Thymus (tissue), 11 donors: ENCODE results near the gene DMBX1. TPM values are rescaled to one million over a fixed set of nuclear protein-coding genes. Genes with fewer than 3 reads are reported as not detected.

ENCODE experiments used
- DNase-seq, 9 donors: peaks; one replicate each; pipeline ENCODE4 v3.0.0-alpha.2; 2013; ENCODE audit warnings: low spot score in 9 of 9, low read depth in 6 of 9, missing footprints in 1 of 9
- H3K27ac ChIP-seq, 2 donors: one replicate each; pipeline ENCODE4 v1.5.1; 2013; ENCODE audit warnings: control low read depth in 1 of 2, low read depth in 1 of 2, low read length in 1 of 2, mild to moderate bottlenecking in 1 of 2, moderate library complexity in 1 of 2
- H3K27me3 ChIP-seq, 2 donors: one replicate each; pipeline ENCODE4 v1.5.1; 2013; ENCODE audit warnings: low read length in 1 of 2; ENCODE audit not compliant: control insufficient read depth in 2 of 2, insufficient read depth in 1 of 2
- H3K36me3 ChIP-seq, 2 donors: one replicate each; pipeline ENCODE4 v1.5.1; 2013; ENCODE audit warnings: low read length in 1 of 2, mild to moderate bottlenecking in 1 of 2, moderate library complexity in 1 of 2; ENCODE audit not compliant: control insufficient read depth in 2 of 2, insufficient read depth in 2 of 2
- H3K4me1 ChIP-seq, 2 donors: one replicate each; pipeline ENCODE4 v1.5.1; 2013; ENCODE audit warnings: low read length in 2 of 2; ENCODE audit not compliant: control insufficient read depth in 2 of 2, insufficient read depth in 2 of 2
- H3K4me3 ChIP-seq, 2 donors: one replicate each; pipeline ENCODE4 v1.5.1; 2013; ENCODE audit warnings: low read length in 2 of 2, control low read depth in 1 of 2, mild to moderate bottlenecking in 1 of 2
- H3K9me3 ChIP-seq, 2 donors: one replicate each; pipeline ENCODE4 v1.5.1; 2013; ENCODE audit warnings: low read length in 1 of 2, mild to moderate bottlenecking in 1 of 2; ENCODE audit not compliant: control insufficient read depth in 2 of 2, insufficient read depth in 1 of 2
- WGBS: extraction: QIAGEN DNeasy Blood & Tissue Kit; methylation state at CpG from one replicate; pipeline ENCODE4 v1.1.7; 2013; 5-methylcytosine and 5-hydroxymethylcytosine counted together
- polyA plus RNA-seq: library from polyadenylated mRNA; stranded (reverse); fragments of 200-250 nt; gene quantifications from one replicate; pipeline ENCODE4 v1.2.3, GENCODE V29; 2013
- total RNA-seq: library from RNA; stranded (reverse); fragments of 120-200 nt; gene quantifications from one replicate; pipeline ENCODE4 v1.2.4, GENCODE V29; 2013
- donor health status: healthy.

Gene DMBX1
- total and polyA plus RNA-seq, 2 donors: 0.05 to 0.21 TPM

GRCh38 chr1:46466477-46467182 is 23.0 kb upstream of the DMBX1 start:
- no peak for DNase-seq
- no peaks in the 10 kb centered on the region for H3K36me3 ChIP-seq
- 4% methylated on average over 84 of the region's 84 CpGs for WGBS
- H3K27me3 ChIP-seq: peaks cover 36 to 89% of the 10 kb centered on the region in 2 donors
- peaks cover 0 to 8% of the 10 kb centered on the region in 2 donors for H3K4me1 ChIP-seq
- peak overlapping the region; percentile 24 to 57 for H3K4me3 ChIP-seq
- H3K9me3 ChIP-seq: no peaks in the 10 kb centered on the region
- H3K27ac ChIP-seq: no peak overlapping the region

GRCh38 chr1:46467183-46467504 is 22.5 kb upstream of the DMBX1 start:
- H3K27me3 ChIP-seq: peaks cover 36 to 85% of the 10 kb centered on the region in 2 donors
- no peak overlapping the region for H3K4me3 ChIP-seq
- H3K36me3 ChIP-seq: no peaks in the 10 kb centered on the region
- H3K27ac ChIP-seq: no peak overlapping the region
- DNase-seq: no peak
- H3K9me3 ChIP-seq: no peaks in the 10 kb centered on the region
- peaks cover 0 to 8% of the 10 kb centered on the region in 2 donors for H3K4me1 ChIP-seq
- WGBS: 53% methylated on average over 8 of the region's 8 CpGs

DNA sequence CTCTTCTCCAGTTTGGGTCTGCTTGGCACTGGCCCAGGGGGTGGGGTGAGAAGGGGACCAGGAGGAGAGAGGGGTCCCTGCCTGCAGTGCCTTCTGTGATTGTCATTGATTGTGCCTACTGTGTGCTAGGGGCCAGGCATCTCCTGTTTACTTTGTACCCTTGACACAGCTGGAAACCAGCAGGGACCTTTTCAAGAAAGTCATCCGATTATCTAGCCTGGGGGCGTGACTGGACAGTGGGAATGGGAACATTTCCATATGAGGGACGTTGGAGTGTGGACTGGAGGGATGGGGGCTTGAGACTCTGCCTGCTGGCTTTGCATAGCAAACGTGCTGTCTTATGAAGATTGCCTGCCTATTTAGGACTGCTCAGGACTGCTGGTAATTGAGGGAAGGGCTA is 19.8 kb upstream of the DMBX1 start:
- Histone ChIP-seq H3K36me3 (no peaks in the 10 kb centered on the region), H3K27ac (no peak overlapping the region), H3K27me3 (peaks cover 32 to 91% of the 10 kb centered on the region in 2 donors), H3K4me3 (no peak overlapping the region), H3K4me1 (peaks cover 0 to 8% of the 10 kb centered on the region in 2 donors), H3K9me3 (no peaks in the 10 kb centered on the region)
- WGBS: 67% methylated on average over 4 of the region's 4 CpGs
- no peak for DNase-seq

- H3K4me1 ChIP-seq: peaks cover 0 to 2% of the 10 kb centered on the region in 2 donors
- no peaks in the 10 kb centered on the region for H3K9me3 ChIP-seq
- H3K4me3 ChIP-seq: no peak overlapping the region
- no peak for DNase-seq
- no peaks in the 10 kb centered on the region for H3K36me3 ChIP-seq
- H3K27me3 ChIP-seq: peaks cover 14 to 91% of the 10 kb centered on the region in 2 donors
- H3K27ac ChIP-seq: no peak overlapping the region
- 82% methylated on average over 7 of the region's 7 CpGs for WGBS
Measured at GRCh38 chr1:46471848-46472492, 17.7 kb upstream of the DMBX1 start.

DNA sequence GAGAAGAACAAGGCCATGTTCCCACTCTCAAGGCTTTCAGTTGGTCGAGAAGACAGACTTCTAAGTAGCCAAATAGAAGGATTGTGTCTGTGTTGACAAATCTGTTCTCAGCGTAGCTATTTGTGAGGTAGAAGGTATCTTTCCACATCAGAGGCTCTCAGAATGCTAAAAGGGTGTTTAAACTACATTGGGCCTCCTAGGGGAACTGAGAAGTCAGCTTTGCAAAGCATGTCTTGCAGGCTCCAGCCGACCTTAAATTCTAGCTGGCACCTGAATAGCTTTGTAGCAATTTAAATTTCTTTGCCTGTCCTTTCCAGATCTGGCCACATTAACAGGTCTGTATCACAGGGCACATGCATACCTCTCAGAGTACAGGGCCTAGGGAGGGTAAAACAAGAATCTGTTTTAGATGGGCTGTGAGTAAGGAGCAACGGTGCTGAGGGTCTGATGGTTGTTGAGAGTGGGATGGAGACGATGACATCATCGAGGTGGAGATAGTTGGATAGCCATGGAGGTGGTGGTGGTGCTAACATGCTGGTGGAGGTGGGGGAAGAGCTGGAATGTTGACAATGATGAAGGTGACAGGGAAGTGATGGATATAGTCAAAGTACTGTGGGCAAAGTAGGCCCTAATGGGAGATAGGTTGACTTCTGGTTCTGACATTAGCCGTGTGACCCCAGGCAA is 17.0 kb upstream of the DMBX1 start:
- Histone ChIP-seq H3K27me3 (peaks cover 7 to 90% of the 10 kb centered on the region in 2 donors), H3K4me3 (no peak overlapping the region), H3K36me3 (no peaks in the 10 kb centered on the region), H3K4me1 (no peaks in the 10 kb centered on the region), H3K9me3 (no peaks in the 10 kb centered on the region), H3K27ac (no peak overlapping the region)
- 84% methylated on average over 7 of the region's 7 CpGs for WGBS
- DNase-seq: no peak

DNA sequence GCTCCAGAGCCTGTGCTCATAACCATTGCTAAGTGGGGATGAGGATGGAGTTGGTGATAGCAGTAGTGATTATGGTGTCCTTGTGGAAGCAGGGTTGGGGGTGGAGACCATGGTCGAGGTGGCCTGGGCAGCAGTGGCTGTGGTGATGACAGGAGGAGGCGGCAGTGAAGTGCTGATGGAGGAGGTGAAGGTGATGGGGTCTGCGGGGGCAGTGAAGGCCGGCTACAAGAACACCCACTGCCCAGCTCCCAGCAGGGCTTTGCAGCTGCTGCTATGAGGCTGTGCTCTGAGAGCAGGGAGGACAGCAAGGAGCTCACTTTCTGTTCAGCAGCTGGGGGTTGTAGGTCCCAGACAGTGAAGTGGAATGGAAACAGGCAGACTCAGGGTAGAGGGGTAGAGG is 15.6 kb upstream of the DMBX1 start:
- Histone ChIP-seq H3K27me3 (peaks cover 4 to 89% of the 10 kb centered on the region in 2 donors), H3K27ac (no peak overlapping the region), H3K4me1 (no peaks in the 10 kb centered on the region), H3K4me3 (no peak overlapping the region), H3K36me3 (no peaks in the 10 kb centered on the region), H3K9me3 (no peaks in the 10 kb centered on the region)
- WGBS: 55% methylated on average over 4 of the region's 4 CpGs
- DNase-seq: no peak

DNA sequence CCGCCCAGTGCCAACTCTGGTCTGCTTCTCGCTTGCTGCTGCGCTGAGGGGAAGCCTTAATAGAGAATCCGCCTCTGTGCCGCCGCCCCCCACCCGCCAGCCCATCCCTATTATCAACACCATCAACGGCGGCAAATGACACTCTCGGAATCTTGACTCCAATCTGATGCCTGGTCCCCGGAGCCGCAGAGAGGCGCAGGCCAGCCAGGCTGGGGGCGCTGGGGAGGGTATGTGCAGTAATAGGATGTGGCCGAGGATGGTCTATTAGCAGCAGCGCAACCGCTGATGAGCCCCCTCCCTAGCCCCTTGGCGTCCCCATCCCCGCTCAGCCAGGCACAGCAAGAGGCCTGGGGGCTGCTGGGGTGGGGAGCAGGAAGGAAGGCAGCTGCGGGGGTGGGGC is 15.1 kb upstream of the DMBX1 start:
- Histone ChIP-seq H3K9me3 (no peaks in the 10 kb centered on the region), H3K27me3 (peaks cover 2 to 89% of the 10 kb centered on the region in 2 donors), H3K4me1 (no peaks in the 10 kb centered on the region), H3K27ac (no peak overlapping the region), H3K36me3 (no peaks in the 10 kb centered on the region), H3K4me3 (no peak overlapping the region)
- 52% methylated on average over 20 of the region's 20 CpGs for WGBS
- DNase-seq: no peak

GRCh38 chr1:46476673-46477072 is 13.0 kb upstream of the DMBX1 start:
- DNase-seq: no peak
- Histone ChIP-seq H3K9me3 (no peaks in the 10 kb centered on the region), H3K27ac (no peak overlapping the region), H3K36me3 (no peaks in the 10 kb centered on the region), H3K27me3 (peaks cover 8 to 92% of the 10 kb centered on the region in 2 donors), H3K4me1 (no peaks in the 10 kb centered on the region), H3K4me3 (no peak overlapping the region)
- 94% methylated on average over 2 of the region's 2 CpGs for WGBS
